ENCODE results near the gene SUSD1.
A peak's percentile ranks its signal among the peaks of the same experiment; 100 is the strongest.

The SUSD1 gene

DNA sequence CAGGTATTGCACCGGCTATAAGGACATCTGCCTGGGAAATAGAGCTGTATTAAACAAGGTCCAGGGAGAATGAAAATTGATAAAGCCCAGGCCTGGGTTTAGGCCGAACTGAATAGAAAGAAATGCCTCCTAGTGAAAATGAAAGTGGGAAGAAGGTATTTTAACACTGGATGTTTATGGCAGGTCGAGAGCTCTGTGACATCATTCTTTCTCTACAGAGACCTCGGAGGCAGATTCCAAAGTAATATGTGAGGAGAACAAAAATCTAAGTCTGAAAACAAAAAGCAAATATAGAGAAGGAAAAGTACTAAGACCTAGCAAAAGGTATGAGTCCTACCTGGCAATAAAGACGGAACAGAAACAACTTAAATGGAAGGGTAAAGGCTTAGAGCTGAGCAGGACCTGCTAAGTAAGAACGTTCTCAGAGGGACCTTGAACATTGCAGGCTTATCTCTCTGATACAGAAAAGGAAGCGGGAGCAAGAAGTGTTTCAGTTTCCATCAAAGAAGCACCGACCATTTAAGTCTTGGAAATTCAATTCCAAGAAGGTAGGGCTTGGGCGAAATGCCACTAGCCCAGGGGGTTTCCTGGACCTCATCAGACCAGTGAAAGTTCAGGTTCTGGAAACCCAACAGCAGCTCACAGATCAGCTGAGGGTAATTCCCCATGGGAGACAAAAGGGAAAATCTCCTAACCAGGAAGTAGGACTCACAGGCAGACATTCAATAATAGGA, 80.0 kb downstream of the SUSD1 start:
- no peak for DNase-seq (ENCODE audit: low read depth)
- H3K4me3 ChIP-seq (ENCODE audit: low read depth, low read length) = no peak overlapping the region

DNA sequence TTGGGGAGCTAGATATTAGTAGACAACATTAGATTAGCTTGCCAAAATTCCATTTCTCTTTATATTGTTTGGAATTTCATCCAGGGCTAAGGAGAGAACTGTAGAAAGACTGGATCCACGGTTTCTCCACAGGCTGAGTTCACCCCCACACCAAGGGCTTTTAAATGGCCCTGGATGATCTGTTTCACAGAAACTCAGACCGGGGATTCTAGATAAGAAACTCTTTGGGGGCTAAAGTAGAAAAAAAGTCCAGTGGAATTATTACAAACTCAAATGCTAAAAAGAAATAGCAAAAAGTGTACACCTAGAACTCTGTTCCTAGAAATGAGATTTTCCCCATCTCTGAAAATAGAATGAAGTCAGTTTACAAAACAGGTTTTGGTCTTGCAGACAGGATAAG, 80.9 kb downstream of the SUSD1 start:
- TF ChIP-seq, protein P1, sequence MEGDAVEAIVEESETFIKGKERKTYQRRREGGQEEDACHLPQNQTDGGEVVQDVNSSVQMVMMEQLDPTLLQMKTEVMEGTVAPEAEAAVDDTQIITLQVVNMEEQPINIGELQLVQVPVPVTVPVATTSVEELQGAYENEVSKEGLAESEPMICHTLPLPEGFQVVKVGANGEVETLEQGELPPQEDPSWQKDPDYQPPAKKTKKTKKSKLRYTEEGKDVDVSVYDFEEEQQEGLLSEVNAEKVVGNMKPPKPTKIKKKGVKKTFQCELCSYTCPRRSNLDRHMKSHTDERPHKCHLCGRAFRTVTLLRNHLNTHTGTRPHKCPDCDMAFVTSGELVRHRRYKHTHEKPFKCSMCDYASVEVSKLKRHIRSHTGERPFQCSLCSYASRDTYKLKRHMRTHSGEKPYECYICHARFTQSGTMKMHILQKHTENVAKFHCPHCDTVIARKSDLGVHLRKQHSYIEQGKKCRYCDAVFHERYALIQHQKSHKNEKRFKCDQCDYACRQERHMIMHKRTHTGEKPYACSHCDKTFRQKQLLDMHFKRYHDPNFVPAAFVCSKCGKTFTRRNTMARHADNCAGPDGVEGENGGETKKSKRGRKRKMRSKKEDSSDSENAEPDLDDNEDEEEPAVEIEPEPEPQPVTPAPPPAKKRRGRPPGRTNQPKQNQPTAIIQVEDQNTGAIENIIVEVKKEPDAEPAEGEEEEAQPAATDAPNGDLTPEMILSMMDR (IDR thresholded peaks at IDR 0.05; ENCODE audit: low read depth, low read length) = no peak
- TF ChIP-seq, protein P2, sequence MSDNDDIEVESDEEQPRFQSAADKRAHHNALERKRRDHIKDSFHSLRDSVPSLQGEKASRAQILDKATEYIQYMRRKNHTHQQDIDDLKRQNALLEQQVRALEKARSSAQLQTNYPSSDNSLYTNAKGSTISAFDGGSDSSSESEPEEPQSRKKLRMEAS (IDR thresholded peaks at IDR 0.05; ENCODE audit: low read depth, low read length) = no peak
- TF ChIP-seq POLR2A (IDR thresholded peaks at IDR 0.05; ENCODE audit: extremely low read depth, insufficient read length) (no peak), MYC (IDR thresholded peaks at IDR 0.05; ENCODE audit: low read depth, low read length) (no peak)
- no peak overlapping the region for H3K4me3 ChIP-seq (ENCODE audit: low read depth, low read length)
- DNase-seq (ENCODE audit: low read depth) = no peak

More for the DNA sequence above, 80.0 kb downstream of the SUSD1 start:
- no peak for TF ChIP-seq MYC (IDR thresholded peaks at IDR 0.05; ENCODE audit: low read depth, low read length)
- TF ChIP-seq POLR2A (IDR thresholded peaks at IDR 0.05; ENCODE audit: extremely low read depth, insufficient read length) = no peak

DNA sequence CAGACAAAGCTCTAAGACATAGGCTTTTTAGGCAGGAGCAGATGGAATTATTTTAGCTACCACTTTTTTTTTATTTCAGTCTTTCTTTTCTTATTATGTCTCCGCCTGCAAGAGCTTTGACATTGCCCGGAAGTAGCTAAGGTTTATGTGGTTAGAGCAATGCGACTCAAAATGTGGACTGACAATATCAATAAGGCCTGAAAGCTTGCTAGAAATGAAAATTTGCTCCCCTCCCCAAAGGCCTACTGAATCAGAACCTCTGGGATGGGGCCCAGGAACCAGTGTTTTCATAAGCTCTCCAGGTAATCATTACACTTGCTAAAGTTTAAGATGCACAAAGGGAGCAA, 81.3 kb downstream of the SUSD1 start:
- TF ChIP-seq, protein P2 (IDR thresholded peaks at IDR 0.05; ENCODE audit: low read depth, low read length) = no peak
- TF ChIP-seq MYC (IDR thresholded peaks at IDR 0.05; ENCODE audit: low read depth, low read length) (no peak), POLR2A (IDR thresholded peaks at IDR 0.05; ENCODE audit: extremely low read depth, insufficient read length) (no peak)
- TF ChIP-seq, protein P1 (IDR thresholded peaks at IDR 0.05; ENCODE audit: low read depth, low read length) = no peak
- no peak for DNase-seq (ENCODE audit: low read depth)
- no peak overlapping the region for H3K4me3 ChIP-seq (ENCODE audit: low read depth, low read length)

DNA sequence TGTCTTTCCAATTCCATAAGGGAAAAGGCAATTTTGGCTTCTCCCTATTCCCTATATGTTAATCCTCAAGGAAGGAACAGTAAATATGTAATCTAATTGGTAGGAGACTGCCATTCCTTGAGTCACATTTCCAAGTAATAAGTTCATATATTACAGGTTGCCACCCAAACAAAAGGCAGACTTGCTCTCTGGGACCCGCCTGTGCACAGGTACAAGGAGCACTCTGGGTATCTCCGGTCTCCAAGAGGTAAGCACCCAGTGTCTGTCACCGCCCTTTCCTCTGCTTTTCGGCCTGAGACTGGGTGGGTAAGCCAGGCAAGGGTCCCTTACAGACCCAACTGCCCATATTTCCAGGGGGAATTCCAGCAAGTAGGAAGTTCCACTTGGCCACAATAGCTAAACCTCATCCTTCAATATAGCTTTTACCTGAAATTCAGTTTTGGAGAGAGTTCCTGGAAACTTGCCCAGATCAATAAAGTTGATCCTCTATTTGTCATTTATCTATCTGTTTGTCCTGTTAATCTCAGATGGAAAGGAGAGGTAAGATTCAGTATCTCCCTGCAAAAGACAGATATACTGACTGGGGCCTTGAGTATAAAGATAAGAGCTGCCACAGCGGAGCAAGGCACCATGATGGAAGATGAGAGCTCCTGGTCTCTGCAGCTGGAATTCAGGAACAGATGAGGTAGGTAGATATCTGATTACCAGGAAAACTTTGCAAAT, 81.8 kb downstream of the SUSD1 start:
- no peak for DNase-seq (ENCODE audit: low read depth)
- no peak overlapping the region for H3K4me3 ChIP-seq (ENCODE audit: low read depth, low read length)
- TF ChIP-seq, protein P2 (IDR thresholded peaks at IDR 0.05; ENCODE audit: low read depth, low read length) = no peak
- TF ChIP-seq MYC (IDR thresholded peaks at IDR 0.05; ENCODE audit: low read depth, low read length) (no peak), POLR2A (IDR thresholded peaks at IDR 0.05; ENCODE audit: extremely low read depth, insufficient read length) (no peak)
- TF ChIP-seq, protein P1 (IDR thresholded peaks at IDR 0.05; ENCODE audit: low read depth, low read length) = no peak

DNA sequence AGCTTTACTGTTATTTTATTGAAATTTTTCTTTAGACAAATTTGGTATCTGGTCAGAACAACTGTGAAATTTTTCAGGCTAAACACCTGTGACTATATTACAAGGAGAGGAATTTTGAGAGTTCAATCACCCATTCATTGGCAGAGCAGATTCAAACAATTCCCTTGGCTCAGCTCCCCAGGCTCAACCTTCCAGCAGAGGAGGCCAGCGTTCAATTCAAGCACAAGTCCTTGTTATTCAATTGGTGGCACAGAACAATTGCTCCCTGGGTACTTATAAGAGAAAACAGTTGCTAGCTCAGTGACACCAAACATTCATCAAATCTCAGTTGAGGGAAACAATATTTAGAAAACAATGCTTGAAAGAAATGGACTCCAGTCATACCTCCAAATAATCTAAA, 83.3 kb downstream of the SUSD1 start:
- peak; percentile 40 for DNase-seq (ENCODE audit: low read depth)
- no peak overlapping the region for H3K4me3 ChIP-seq (ENCODE audit: low read depth, low read length)
- no peak for TF ChIP-seq MYC (IDR thresholded peaks at IDR 0.05; ENCODE audit: low read depth, low read length)
- TF ChIP-seq, protein P1 (IDR thresholded peaks at IDR 0.05; ENCODE audit: low read depth, low read length) = peak; percentile 24

DNA sequence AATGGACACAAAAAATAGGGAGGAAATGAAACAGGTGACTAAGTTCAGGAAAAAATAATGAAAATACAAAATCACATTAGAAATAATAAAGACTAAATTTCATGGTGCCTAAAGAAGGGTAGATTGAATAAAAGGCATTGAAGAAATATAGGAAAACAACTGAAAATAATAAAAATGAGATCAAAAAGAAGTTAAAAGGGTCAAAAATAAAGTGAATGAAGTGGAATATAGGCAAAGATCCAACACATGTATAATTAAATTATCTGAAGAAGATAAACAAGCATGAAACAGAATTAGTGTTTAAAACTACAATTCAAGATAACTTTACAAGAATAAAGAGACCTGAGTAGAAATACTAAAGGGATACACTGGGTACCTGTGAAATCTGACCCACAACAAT, 87.6 kb downstream of the SUSD1 start:
- TF ChIP-seq MYC (IDR thresholded peaks at IDR 0.05; ENCODE audit: low read depth, low read length) (no peak), POLR2A (IDR thresholded peaks at IDR 0.05; ENCODE audit: extremely low read depth, insufficient read length) (no peak)
- TF ChIP-seq, protein P1 (IDR thresholded peaks at IDR 0.05; ENCODE audit: low read depth, low read length) = no peak
- TF ChIP-seq, protein P2 (IDR thresholded peaks at IDR 0.05; ENCODE audit: low read depth, low read length) = no peak
- no peak for DNase-seq (ENCODE audit: low read depth)
- no peak overlapping the region for H3K4me3 ChIP-seq (ENCODE audit: low read depth, low read length)
